H9 (cell line): ENCODE measurements around the gene PARVB. TPM values are rescaled to one million over a fixed set of nuclear protein-coding genes. Genes with fewer than 3 reads are reported as not detected.
A peak's percentile ranks its signal among the peaks of the same experiment; 100 is the strongest.

Experiments used
- DNase-seq: peaks from one replicate; pipeline ENCODE4 v3.0.0-alpha.2; 2017
- H2AFZ ChIP-seq: one replicate; pipeline ENCODE4 v1.6.1; 2013; ENCODE audit warnings: mild to moderate bottlenecking, low read length, control low read depth, moderate library complexity
- H2AK5ac ChIP-seq: 2 replicates; pipeline ENCODE4 v1.6.1; 2013; ENCODE audit warnings: low read length, control low read depth, mixed read lengths; ENCODE audit not compliant: insufficient read length
- H2BK120ac ChIP-seq: one replicate; pipeline ENCODE4 v1.6.1; 2013; ENCODE audit warnings: low read depth, mild to moderate bottlenecking, low read length, control low read depth, inconsistent platforms; ENCODE audit not compliant: poor library complexity, severe bottlenecking
- H2BK12ac ChIP-seq: 2 replicates; pipeline ENCODE4 v1.6.1; 2013; ENCODE audit warnings: low read length, control low read depth, mixed read lengths, low read depth; ENCODE audit not compliant: insufficient read length
- H2BK15ac ChIP-seq: 2 replicates; pipeline ENCODE4 v1.6.1; 2013; ENCODE audit warnings: low read depth, low read length, control low read depth
- H2BK20ac ChIP-seq: one replicate; pipeline ENCODE4 v1.6.1; 2013; ENCODE audit warnings: low read depth, mild to moderate bottlenecking, low read length, control low read depth, inconsistent platforms; ENCODE audit not compliant: poor library complexity, severe bottlenecking
- H2BK5ac ChIP-seq: 2 replicates; pipeline ENCODE4 v1.6.1; 2013; ENCODE audit warnings: low read length, control low read depth, mixed read lengths; ENCODE audit not compliant: insufficient read length
- H3K14ac ChIP-seq: 2 replicates; pipeline ENCODE4 v1.6.1; 2013; ENCODE audit warnings: low read length, control low read depth; ENCODE audit not compliant: insufficient read depth
- H3K18ac ChIP-seq: 2 replicates; pipeline ENCODE4 v1.6.1; 2013; ENCODE audit warnings: low read depth, mild to moderate bottlenecking, mixed read lengths, low read length, control low read depth; ENCODE audit not compliant: insufficient read length
- H3K23ac ChIP-seq: 2 replicates; pipeline ENCODE4 v1.6.1; 2013; ENCODE audit warnings: low read length, control low read depth, mixed read lengths, low read depth; ENCODE audit not compliant: insufficient read length
- H3K23me2 ChIP-seq: 2 replicates; pipeline ENCODE4 v1.6.1; 2013; ENCODE audit warnings: low read depth, mild to moderate bottlenecking, mixed read lengths, low read length, control low read depth; ENCODE audit not compliant: insufficient read length, poor library complexity, severe bottlenecking
- H3K27ac ChIP-seq: 2 replicates; pipeline ENCODE4 v1.5.1; 2013; ENCODE audit warnings: low read length, control low read depth, mixed read lengths, low read depth; ENCODE audit not compliant: insufficient read length
- H3K27me3 ChIP-seq: 2 replicates; pipeline ENCODE4 v1.6.1; 2013; ENCODE audit warnings: low read length, control low read depth, inconsistent platforms; ENCODE audit not compliant: insufficient read depth
- H3K4ac ChIP-seq: 2 replicates; pipeline ENCODE4 v1.6.1; 2013; ENCODE audit warnings: low read depth, mild to moderate bottlenecking, control low read depth, inconsistent platforms, low read length, moderate library complexity
- H3K4me1 ChIP-seq: 2 replicates; pipeline ENCODE4 v1.6.1; 2013; ENCODE audit warnings: low read length, control low read depth, inconsistent platforms; ENCODE audit not compliant: insufficient read depth
- H3K4me2 ChIP-seq: 2 replicates; pipeline ENCODE4 v1.6.1; 2013; ENCODE audit warnings: low read length, control low read depth, mixed read lengths; ENCODE audit not compliant: insufficient read length, insufficient read depth
- H3K56ac ChIP-seq: 2 replicates; pipeline ENCODE4 v1.6.1; 2013; ENCODE audit warnings: low read depth, mild to moderate bottlenecking, mixed read lengths, low read length, control low read depth; ENCODE audit not compliant: insufficient read length
- H3K79me1 ChIP-seq: 2 replicates; pipeline ENCODE4 v1.6.1; 2013; ENCODE audit warnings: low read depth, mild to moderate bottlenecking, moderate library complexity, low read length, control low read depth, inconsistent platforms; ENCODE audit not compliant: insufficient read depth, poor library complexity, severe bottlenecking
- H3K79me2 ChIP-seq: 2 replicates; pipeline ENCODE4 v1.6.1; 2013; ENCODE audit warnings: low read length, control low read depth, inconsistent platforms; ENCODE audit not compliant: insufficient read depth
- H3K9ac ChIP-seq: 2 replicates; pipeline ENCODE4 v1.6.1; 2013; ENCODE audit warnings: low read length, control low read depth, mixed read lengths; ENCODE audit not compliant: insufficient read length; ENCODE audit errors: extremely low read depth
- H3K9me3 ChIP-seq: one replicate; pipeline ENCODE4 v1.6.1; 2013; ENCODE audit warnings: low read depth, low read length, inconsistent platforms; ENCODE audit not compliant: control insufficient read depth
- H3T11ph ChIP-seq: one replicate; pipeline ENCODE4 v1.6.1; 2013; ENCODE audit warnings: mild to moderate bottlenecking, low read length, control low read depth, inconsistent platforms
- H4K20me1 ChIP-seq: one replicate; pipeline ENCODE4 v1.6.1; 2013; ENCODE audit not compliant: control insufficient read depth, insufficient read length, insufficient read depth
- H4K5ac ChIP-seq: 2 replicates; pipeline ENCODE4 v1.6.1; 2013; ENCODE audit warnings: low read depth, mild to moderate bottlenecking, mixed read lengths, low read length, control low read depth; ENCODE audit not compliant: insufficient read length
- H4K8ac ChIP-seq: replicated peaks from 2 replicates; pipeline ENCODE4 v1.6.1; 2013; ENCODE audit warnings: low read length, control low read depth, mixed read lengths, low read depth; ENCODE audit not compliant: insufficient read length
- H4K91ac ChIP-seq: 2 replicates; pipeline ENCODE4 v1.6.1; 2013; ENCODE audit warnings: low read depth, mild to moderate bottlenecking, moderate library complexity, mixed read lengths, low read length, control low read depth; ENCODE audit not compliant: insufficient read length
- H3K27ac Mint-ChIP-seq, 3 experiments: 2 replicates in 2 of 3; 3 replicates in 1 of 3; pipeline ENCODE4 v1.8.0; 2020 to 2021; ENCODE audit warnings: mixed read lengths in 3 of 3, mild to moderate bottlenecking in 1 of 3, moderate library complexity in 1 of 3
- H3K27me3 Mint-ChIP-seq: 2 replicates; pipeline ENCODE4 v1.8.0; 2021; ENCODE audit warnings: low read depth, mild to moderate bottlenecking, moderate library complexity, mixed read lengths
- H3K36me3 Mint-ChIP-seq, 3 experiments: 2 replicates in 2 of 3; 3 replicates in 1 of 3; pipeline ENCODE4 v1.8.0; 2020 to 2021; ENCODE audit warnings: low read depth in 3 of 3, mixed read lengths in 3 of 3; ENCODE audit not compliant: insufficient read depth in 1 of 3
- H3K4me1 Mint-ChIP-seq, 2 experiments: 2 replicates each; pipeline ENCODE4 v1.8.0; 2020; ENCODE audit warnings: mixed read lengths in 2 of 2
- H3K4me3 Mint-ChIP-seq, 2 experiments: 2 replicates in 1 of 2; 3 replicates in 1 of 2; pipeline ENCODE4 v1.8.0; 2020 to 2021; ENCODE audit warnings: mild to moderate bottlenecking in 2 of 2, mixed read lengths in 2 of 2, moderate library complexity in 1 of 2
- H3K9me3 Mint-ChIP-seq, 2 experiments: 2 replicates in 1 of 2; 3 replicates in 1 of 2; pipeline ENCODE4 v1.8.0; 2020; ENCODE audit warnings: mild to moderate bottlenecking in 2 of 2, mixed read lengths in 2 of 2, moderate library complexity in 1 of 2
- CTCF ChIP-seq: fragments of 200-600 bp; sonication (generic); conservative IDR thresholded peaks from 3 replicates; pipeline ENCODE4 v1.8.0; 2021; ENCODE audit warnings: antibody characterized with exemption, mild to moderate bottlenecking
- WGBS: extraction: QIAGEN DNeasy Blood & Tissue Kit; methylation state at CpG from one replicate; pipeline ENCODE4 v1.1.7; 2013; ENCODE audit warnings: missing lambda C conversion rate, low lambda C conversion rate, mixed read lengths; ENCODE audit not compliant: insufficient read length; ENCODE audit errors: extremely low coverage; 5-methylcytosine and 5-hydroxymethylcytosine counted together
- total RNA-seq: library from RNA; stranded (reverse); gene quantifications from 2 replicates; pipeline ENCODE4 v1.2.1, GENCODE V29; 2021

PARVB gene
- total RNA-seq, 1 experiment from 2014 or later, result 15.6 TPM

- Histone ChIP-seq H2BK20ac (no peak overlapping the region), H4K8ac (no peak overlapping the region), H3K79me2 (no peaks in the 10 kb centered on the region), H3K27ac (no peak overlapping the region), H4K20me1 (no peaks in the 10 kb centered on the region), H2AK5ac (no peak overlapping the region), H3K4me1 (0 out of 2 replicates have a peak, but pooled peaks cover 2% of the 10 kb centered on the region), H3T11ph (no peak overlapping the region), H2BK15ac (no peak overlapping the region), H3K18ac (no peak overlapping the region), H3K4ac (no peak overlapping the region), H3K9ac (no peak overlapping the region), H3K27me3 (no peaks in the 10 kb centered on the region), H3K14ac (no peak overlapping the region), H2BK12ac (no peak overlapping the region), H4K5ac (no peak overlapping the region), H2BK120ac (no peak overlapping the region), H3K23me2 (no peaks in the 10 kb centered on the region), H3K79me1 (no peaks in the 10 kb centered on the region), H2AFZ (no peak overlapping the region), H4K91ac (no peak overlapping the region), H3K56ac (no peak overlapping the region), H3K23ac (no peak overlapping the region), H2BK5ac (no peak overlapping the region), H3K4me2 (no peak overlapping the region), H3K9me3 (no peaks in the 10 kb centered on the region)
- no CpG with 5 or more reads among the region's 13 CpGs for whole genome bisulfite sequencing
- Mint-ChIP-seq H3K27ac (peak overlapping the region in 1 of 3 experiments; percentile 32; a peak in 2 of 7 replicates), H3K27me3 (peaks cover 4% of the 10 kb centered on the region), H3K36me3 (no peaks in the 10 kb centered on the region), H3K4me1 (peaks cover 24 to 35% of the 10 kb centered on the region in 2 experiments), H3K4me3 (no peak overlapping the region; a peak in 1 of 5 replicates), H3K9me3 (no peaks in the 10 kb centered on the region)
- no peak for TF ChIP-seq CTCF
- no peak for DNase-seq
Observed at GRCh38 chr22:44051961-44052360, 27.9 kb downstream of the PARVB start.
